A673 (cell line): ENCODE data around the gene EIF3L.

Experiments
- CTCF ChIP-seq: fragments of 300-800, 200-600 bp; sonication (generic); conservative IDR thresholded peaks from 2 replicates; pipeline ENCODE4 v1.5.1; 2017; ENCODE audit warnings: low read depth, mild to moderate bottlenecking, antibody characterized with exemption, low read length, moderate library complexity, mixed read lengths
- EZH2 ChIP-seq: fragments of 200-600 bp; sonication (generic); IDR thresholded peaks from 2 replicates; pipeline ENCODE4 v1.6.1; 2017; ENCODE audit warnings: borderline replicate concordance, low read depth, mild to moderate bottlenecking, mixed read lengths, antibody characterized with exemption, low read length; ENCODE audit not compliant: poor library complexity, severe bottlenecking

- TF ChIP-seq CTCF: no peak
- TF ChIP-seq EZH2: no peak
Measured at GRCh38 chr22:37815593-37815992, 33.6 kb upstream of the EIF3L start.
